SK-N-SH (cell line): Measurements from ENCODE around the gene PIK3CA. TPM values are rescaled to one million over a fixed set of nuclear protein-coding genes. Genes with fewer than 3 reads are reported as not detected.

Source experiments
- CTCF ChIA-PET: fragments of 300-600, 350-600 bp; formaldehyde crosslinking; extraction: SDS; loops from one replicate; lab custom pipeline; 2021; lab: Yijun Ruan, JAX
- POLR2A ChIA-PET: fragments of 350-600 bp; sonication (Branson Sonifier 250); formaldehyde crosslinking; extraction: SDS; loops from one replicate; lab custom pipeline; 2020; ENCODE audit warnings: antibody characterized with exemption, inconsistent platforms; lab: Yijun Ruan, JAX
- DNase-seq: peaks from one replicate; pipeline ENCODE4 v3.0.0; 2012
- H2AFZ ChIP-seq: fragments of 200-600 bp; sonication (generic); 2 replicates; pipeline ENCODE4 v1.8.1; 2016; ENCODE audit warnings: antibody characterized with exemption, mild to moderate bottlenecking, low read depth
- H3F3A ChIP-seq: fragments of 200-600 bp; sonication (generic); replicated peaks from 2 replicates; pipeline ENCODE3; 2016; ENCODE audit warnings: antibody characterized with exemption, mild to moderate bottlenecking; ENCODE audit not compliant: insufficient read depth
- H3K27ac ChIP-seq, 2 experiments: fragments of 200-500 bp in 1 of 2; fragments of 200-600 bp in 1 of 2; sonication (Bioruptor generic) in 1 of 2; sonication (generic), shearing (Covaris generic) in 1 of 2; 2 replicates each; pipeline versions ENCODE4 v1.5.1 to v1.6.1; 2014 to 2016; ENCODE audit warnings: low read depth in 2 of 2, inconsistent platforms in 1 of 2, low read length in 1 of 2, mild to moderate bottlenecking in 1 of 2, mixed read lengths in 1 of 2
- H3K27me3 ChIP-seq: fragments of 200-600 bp; sonication (generic), shearing (Covaris generic); 2 replicates; pipeline ENCODE4 v1.6.1; 2016; ENCODE audit warnings: mixed run types; ENCODE audit not compliant: insufficient read depth
- H3K36me3 ChIP-seq, 2 experiments: fragments of 200-500 bp in 1 of 2; fragments of 200-600 bp in 1 of 2; sonication (Bioruptor generic) in 1 of 2; sonication (generic) in 1 of 2; replicated peaks in 1 of 2; 2 replicates each; pipeline versions ENCODE3 to v1.5.1; 2014 to 2016; ENCODE audit warnings: low read length in 1 of 2, mild to moderate bottlenecking in 1 of 2; ENCODE audit not compliant: insufficient read depth in 2 of 2, control insufficient read depth in 1 of 2
- H3K4me1 ChIP-seq, 2 experiments: fragments of 200-500 bp in 1 of 2; fragments of 200-600 bp in 1 of 2; sonication (Bioruptor generic) in 1 of 2; sonication (generic), shearing (Covaris generic) in 1 of 2; 2 replicates each; pipeline versions ENCODE4 v1.5.1 to v1.6.1; 2014 to 2016; ENCODE audit warnings: low read depth in 1 of 2, low read length in 1 of 2, mixed run types in 1 of 2; ENCODE audit not compliant: insufficient read depth in 2 of 2, control insufficient read depth in 1 of 2
- H3K4me2 ChIP-seq: fragments of 200-600 bp; sonication (generic), shearing (Covaris generic); 2 replicates; pipeline ENCODE4 v1.6.1; 2017; ENCODE audit warnings: mixed run types
- H3K4me3 ChIP-seq, 2 experiments: fragments of 200-500 bp in 1 of 2; fragments of 200-600 bp in 1 of 2; sonication (Bioruptor generic) in 1 of 2; sonication (generic), shearing (Covaris generic) in 1 of 2; 2 replicates each; pipeline versions ENCODE4 v1.5.1 to v1.8.1; 2014 to 2016; ENCODE audit warnings: low read depth in 2 of 2, inconsistent platforms in 1 of 2, low read length in 1 of 2, mild to moderate bottlenecking in 1 of 2, mixed read lengths in 1 of 2, moderate library complexity in 1 of 2
- H3K79me2 ChIP-seq: fragments of 200-600 bp; sonication (generic); 2 replicates; pipeline ENCODE4 v1.8.1; 2017; ENCODE audit warnings: mild to moderate bottlenecking; ENCODE audit not compliant: insufficient read depth
- H3K9ac ChIP-seq: fragments of 200-600 bp; sonication (generic); 2 replicates; pipeline ENCODE4 v1.6.1; 2017; ENCODE audit warnings: mixed run types
- H3K9me2 ChIP-seq: fragments of 200-600 bp; sonication (generic); 2 replicates; pipeline ENCODE4 v1.6.1; 2017; ENCODE audit warnings: mixed run types
- H3K9me3 ChIP-seq: fragments of 200-600 bp; sonication (generic); 2 replicates; pipeline ENCODE4 v1.6.1; 2017; ENCODE audit warnings: mixed run types, mild to moderate bottlenecking, moderate library complexity
- H4K20me1 ChIP-seq: fragments of 200-600 bp; sonication (generic); 2 replicates; pipeline ENCODE4 v1.6.1; 2017; ENCODE audit warnings: mild to moderate bottlenecking, mixed run types; ENCODE audit not compliant: insufficient read depth
- CHD2 ChIP-seq: fragments of 150-350 bp; IDR thresholded peaks from 2 replicates; pipeline ENCODE4 v1.6.1; 2018; ENCODE audit warnings: low read length; ENCODE audit not compliant: partially characterized antibody
- CTCF ChIP-seq: fragments of 200-600 bp; sonication (generic); IDR thresholded peaks from 2 replicates; pipeline ENCODE4 v1.6.1; 2017; ENCODE audit warnings: antibody characterized with exemption, mild to moderate bottlenecking, moderate library complexity
- ELF1 ChIP-seq: IDR thresholded peaks from 2 replicates; pipeline ENCODE4 v1.4.0; 2012
- EP300 ChIP-seq, 2 experiments: IDR thresholded peaks; 2 replicates each; pipeline versions ENCODE4 v1.4.0 to v1.6.1; 2012; ENCODE audit warnings: borderline replicate concordance in 1 of 2, low read depth in 1 of 2, low read length in 1 of 2
- FOSL2 ChIP-seq: IDR thresholded peaks from 2 replicates; pipeline ENCODE4 v1.4.0; 2012; ENCODE audit warnings: low read depth, mild to moderate bottlenecking, moderate library complexity, borderline replicate concordance
- GATA2 ChIP-seq: sonication (generic); formaldehyde crosslinking; IDR thresholded peaks from 2 replicates; pipeline ENCODE4 v1.5.0; 2020; ENCODE audit warnings: mild to moderate bottlenecking, missing genetic modification reagents
- IRF3 ChIP-seq: fragments of 150-350 bp; IDR thresholded peaks from 2 replicates; pipeline ENCODE4 v1.6.1; 2016; ENCODE audit warnings: mild to moderate bottlenecking, low read depth, low read length
- JUND ChIP-seq: IDR thresholded peaks from 2 replicates; pipeline ENCODE4 v1.4.0; 2012
- MEF2A ChIP-seq: IDR thresholded peaks from 2 replicates; pipeline ENCODE4 v1.4.0; 2012; ENCODE audit warnings: low read depth, borderline replicate concordance
- MXI1 ChIP-seq: IDR thresholded peaks from 2 replicates; pipeline ENCODE4 v1.6.1; 2012; ENCODE audit warnings: mild to moderate bottlenecking, low read depth, low read length, improper control_type of control experiment
- PBX3 ChIP-seq: IDR thresholded peaks from 2 replicates; pipeline ENCODE4; 2012
- POLR2AphosphoS5 ChIP-seq: IDR thresholded peaks from 2 replicates; pipeline ENCODE4 v1.6.1; 2012; ENCODE audit warnings: low read depth, low read length
- RAD21 ChIP-seq: IDR thresholded peaks from 2 replicates; pipeline ENCODE4 v1.6.1; 2012; ENCODE audit warnings: mild to moderate bottlenecking, low read length
- RCOR1 ChIP-seq: fragments of 150-350 bp; IDR thresholded peaks from 2 replicates; pipeline ENCODE4 v1.6.1; 2017; ENCODE audit warnings: antibody characterized with exemption, low read length
- RFX5 ChIP-seq: IDR thresholded peaks from 2 replicates; pipeline ENCODE4 v1.6.1; 2012; ENCODE audit warnings: mild to moderate bottlenecking, improper control_type of control experiment, low read length
- RXRA ChIP-seq: IDR thresholded peaks from 2 replicates; pipeline ENCODE4 v1.4.0; 2012; ENCODE audit warnings: low read depth, mild to moderate bottlenecking, borderline replicate concordance
- SIN3A ChIP-seq: IDR thresholded peaks from 2 replicates; pipeline ENCODE4 v1.6.1; 2012; ENCODE audit warnings: low read depth, mild to moderate bottlenecking, low read length, moderate library complexity, borderline replicate concordance
- SMC3 ChIP-seq: IDR thresholded peaks from 2 replicates; pipeline ENCODE4 v1.6.1; 2012; ENCODE audit warnings: low read depth, low read length, improper control_type of control experiment
- TCF12 ChIP-seq: IDR thresholded peaks from 2 replicates; pipeline ENCODE4 v1.4.0; 2012
- TEAD4 ChIP-seq: IDR thresholded peaks from 2 replicates; pipeline ENCODE4 v1.4.0; 2012; ENCODE audit warnings: mild to moderate bottlenecking, borderline replicate concordance; ENCODE audit not compliant: insufficient read depth
- USF1 ChIP-seq: IDR thresholded peaks from 2 replicates; pipeline ENCODE4 v1.4.0; 2012; ENCODE audit warnings: low read depth, borderline replicate concordance
- YY1 ChIP-seq: IDR thresholded peaks from 2 replicates; pipeline ENCODE4 v1.4.0; 2012; ENCODE audit warnings: low read depth, mild to moderate bottlenecking
- WGBS: methylation state at CpG from one replicate; pipeline ENCODE4 v1.1.6; 2017; ENCODE audit warnings: low lambda C conversion rate; 5-methylcytosine and 5-hydroxymethylcytosine counted together
- polyA plus RNA-seq, 3 experiments: library from polyadenylated mRNA; depleted of rRNA; stranded (reverse); fragments of >200 nt; gene quantifications; 2 replicates each; pipeline ENCODE4 v1.2.3, GENCODE V29; 2012

Gene PIK3CA
- polyA plus RNA-seq, 1 of the 3 experiments (the other 2 are of a cell fraction): 3.2 TPM

GRCh38 chr3:179288845-179289244 lies 140.7 kb downstream of the PIK3CA start:
- H3K9me2 ChIP-seq: no peaks in the 10 kb centered on the region
- no peak for TF ChIP-seq ELF1
- TF ChIP-seq FOSL2: no peak
- TF ChIP-seq MXI1: no peak
- no peak for TF ChIP-seq MEF2A
- TF ChIP-seq TEAD4: no peak
- TF ChIP-seq GATA2: no peak
- no peak for TF ChIP-seq RXRA
- TF ChIP-seq RFX5: no peak
- no peak for TF ChIP-seq CHD2
- no peak for TF ChIP-seq USF1
- TF ChIP-seq, all 33 proteins: peak for 0
- no peaks in the 10 kb centered on the region for H3K4me1 ChIP-seq
- CTCF ChIA-PET: interaction anchor here (0.7 kb wide), 1 partner anchor 27 kb away, joined by 3 read pairs; no protein-coding TSS in a partner anchor
- no peak overlapping the region for H2AFZ ChIP-seq
- no peaks in the 10 kb centered on the region for H3K36me3 ChIP-seq
- no peaks in the 10 kb centered on the region for H3K27me3 ChIP-seq
- POLR2A ChIA-PET: no interaction called here
- H3F3A ChIP-seq: no peaks in the 10 kb centered on the region
- no peak overlapping the region for H3K4me3 ChIP-seq
- no peak overlapping the region for H3K27ac ChIP-seq
- no peaks in the 10 kb centered on the region for H4K20me1 ChIP-seq
- 59% methylated on average over 4 of the region's 4 CpGs for WGBS
- H3K79me2 ChIP-seq: no peaks in the 10 kb centered on the region
- H3K4me2 ChIP-seq: no peak overlapping the region
- H3K9me3 ChIP-seq: no peaks in the 10 kb centered on the region
- DNase-seq: no peak
- no peak overlapping the region for H3K9ac ChIP-seq

DNA sequence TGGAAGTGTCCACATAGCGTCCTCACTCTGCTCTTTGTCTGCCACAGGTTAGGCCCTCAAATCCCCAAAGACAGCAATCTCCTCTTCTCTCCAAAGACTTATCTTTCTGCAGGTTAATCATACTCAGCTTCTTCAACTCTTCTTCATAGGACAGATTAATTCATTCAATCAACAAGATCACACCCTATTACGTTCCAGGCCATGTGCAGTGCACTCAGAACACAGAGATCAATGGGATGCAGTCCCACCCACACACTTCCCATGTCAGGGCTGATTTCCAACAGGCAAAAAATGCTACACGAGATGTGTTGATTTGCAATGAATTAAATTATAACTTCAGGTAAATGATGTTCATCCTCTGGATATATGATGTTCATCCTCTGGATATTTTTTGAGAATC lies 141.1 kb downstream of the PIK3CA start:
- H3K9me2 ChIP-seq: no peaks in the 10 kb centered on the region
- H3K79me2 ChIP-seq: no peaks in the 10 kb centered on the region
- CTCF ChIA-PET: no interaction called here
- H3K27ac ChIP-seq: no peak overlapping the region
- no peaks in the 10 kb centered on the region for H3K27me3 ChIP-seq
- no peak overlapping the region for H2AFZ ChIP-seq
- no peak overlapping the region for H3K4me2 ChIP-seq
- no peaks in the 10 kb centered on the region for H3K9me3 ChIP-seq
- H3K9ac ChIP-seq: no peak overlapping the region
- POLR2A ChIA-PET: no interaction called here
- no peaks in the 10 kb centered on the region for H3F3A ChIP-seq
- WGBS: 79% methylated on average over 3 of the region's 3 CpGs
- no peaks in the 10 kb centered on the region for H4K20me1 ChIP-seq
- no peak overlapping the region for H3K4me3 ChIP-seq
- no peaks in the 10 kb centered on the region for H3K36me3 ChIP-seq
- DNase-seq: no peak
- no peaks in the 10 kb centered on the region for H3K4me1 ChIP-seq
- TF ChIP-seq SIN3A: no peak
- no peak for TF ChIP-seq TCF12
- TF ChIP-seq RCOR1: no peak
- TF ChIP-seq CHD2: no peak
- no peak for TF ChIP-seq ELF1
- no peak for TF ChIP-seq POLR2AphosphoS5
- TF ChIP-seq PBX3: no peak
- no peak for TF ChIP-seq RAD21
- no peak for TF ChIP-seq MEF2A
- TF ChIP-seq JUND: no peak
- no peak for TF ChIP-seq USF1
- TF ChIP-seq FOSL2: no peak
- no peak for TF ChIP-seq YY1
- no peak for TF ChIP-seq IRF3
- TF ChIP-seq EP300 (IDR thresholded peaks at IDR 0.05; ENCODE audit: borderline replicate concordance in 1 of 2, low read depth in 1 of 2, low read length in 1 of 2): no peak
- no peak for TF ChIP-seq RFX5
- TF ChIP-seq SMC3: no peak
- no peak for TF ChIP-seq CTCF
